Right atrium auricular region (tissue), 2 donors: ENCODE data around the gene ELN. TPM values are rescaled to one million over a fixed set of nuclear protein-coding genes. Genes with fewer than 3 reads are reported as not detected.

Source experiments
- DNase-seq: peaks from one replicate; pipeline ENCODE4 v3.0.0-alpha.2; 2019; ENCODE audit warnings: low spot score
- H3K27ac ChIP-seq, 2 donors: fragments of 200-600 bp; sonication (generic); 1 replicate in 1 of 2; 2 replicates in 1 of 2; pipeline ENCODE4 v1.5.1; 2016 to 2019
- H3K27me3 ChIP-seq, 2 donors: fragments of 200-600 bp; sonication (generic); one replicate each; pipeline versions ENCODE4 v1.5.1 to v1.6.0; 2017 to 2019
- H3K36me3 ChIP-seq: fragments of 200-600 bp; sonication (generic); one replicate; pipeline ENCODE4 v1.5.1; 2016
- H3K4me1 ChIP-seq, 2 donors: fragments of 200-600 bp; sonication (generic); one replicate each; pipeline versions ENCODE4 v1.5.1 to v1.6.0; 2017 to 2019
- H3K4me3 ChIP-seq, 2 donors: fragments of 200-600 bp; sonication (generic); 1 replicate in 1 of 2; 2 replicates in 1 of 2; pipeline ENCODE4 v1.5.1; 2017 to 2019; ENCODE audit warnings: mild to moderate bottlenecking in 1 of 2, moderate library complexity in 1 of 2
- H3K9me3 ChIP-seq, 2 donors: fragments of 200-600 bp; sonication (generic); one replicate each; pipeline ENCODE4 v1.5.1; 2019
- total RNA-seq, 2 donors: library from RNA; depleted of rRNA; stranded (reverse); fragments of >200 nt; gene quantifications; one replicate each; pipeline ENCODE4 v1.1.0, GENCODE V29; 2016
- TF ChIP-seq, protein P1 (sequence below), 2 donors: fragments of 200-600 bp; sonication (generic); IDR thresholded peaks; one replicate each; pipeline ENCODE4 v1.5.1; 2019; ENCODE audit warnings: antibody characterized with exemption in 2 of 2

Gene ELN
- total RNA-seq, 2 donors from 2014 or later, result 138 to 149 TPM

DNA sequence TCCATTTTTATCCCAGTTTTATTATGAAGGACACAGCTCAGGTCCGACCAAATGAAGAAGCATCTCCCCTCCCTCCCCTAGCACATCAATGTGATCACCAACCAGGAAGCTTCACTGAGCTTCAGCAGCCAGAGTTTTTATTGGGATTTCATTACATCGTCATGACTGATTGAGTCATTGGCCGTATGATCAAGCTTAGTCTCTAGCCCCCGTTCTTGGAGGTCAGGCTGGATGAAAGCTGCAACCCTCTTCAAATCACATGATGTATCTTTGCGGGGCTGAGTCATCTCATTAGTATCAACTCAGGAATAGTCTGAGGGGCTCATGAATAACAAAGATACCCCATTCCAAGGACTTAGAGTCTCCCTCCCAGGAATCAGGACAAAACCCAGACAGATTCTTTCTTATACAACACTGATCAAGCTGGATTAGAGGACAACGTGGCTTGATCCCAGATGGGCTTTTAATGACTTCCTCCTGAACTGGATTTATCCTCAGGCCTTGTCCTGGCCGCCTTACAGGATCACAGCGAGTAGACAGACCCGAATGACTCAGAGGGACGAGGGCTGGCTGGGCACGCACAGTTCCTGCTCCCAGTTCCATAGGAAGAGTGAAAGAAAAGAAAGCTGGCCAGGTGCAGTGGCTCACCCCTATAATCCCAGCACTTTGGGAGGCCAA, 70.1 kb downstream of the ELN start:
- TF ChIP-seq, protein P1, sequence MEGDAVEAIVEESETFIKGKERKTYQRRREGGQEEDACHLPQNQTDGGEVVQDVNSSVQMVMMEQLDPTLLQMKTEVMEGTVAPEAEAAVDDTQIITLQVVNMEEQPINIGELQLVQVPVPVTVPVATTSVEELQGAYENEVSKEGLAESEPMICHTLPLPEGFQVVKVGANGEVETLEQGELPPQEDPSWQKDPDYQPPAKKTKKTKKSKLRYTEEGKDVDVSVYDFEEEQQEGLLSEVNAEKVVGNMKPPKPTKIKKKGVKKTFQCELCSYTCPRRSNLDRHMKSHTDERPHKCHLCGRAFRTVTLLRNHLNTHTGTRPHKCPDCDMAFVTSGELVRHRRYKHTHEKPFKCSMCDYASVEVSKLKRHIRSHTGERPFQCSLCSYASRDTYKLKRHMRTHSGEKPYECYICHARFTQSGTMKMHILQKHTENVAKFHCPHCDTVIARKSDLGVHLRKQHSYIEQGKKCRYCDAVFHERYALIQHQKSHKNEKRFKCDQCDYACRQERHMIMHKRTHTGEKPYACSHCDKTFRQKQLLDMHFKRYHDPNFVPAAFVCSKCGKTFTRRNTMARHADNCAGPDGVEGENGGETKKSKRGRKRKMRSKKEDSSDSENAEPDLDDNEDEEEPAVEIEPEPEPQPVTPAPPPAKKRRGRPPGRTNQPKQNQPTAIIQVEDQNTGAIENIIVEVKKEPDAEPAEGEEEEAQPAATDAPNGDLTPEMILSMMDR (IDR thresholded peaks at IDR 0.05), result no peak
- Histone ChIP-seq H3K27ac (no peak overlapping the region), H3K27me3 (no peaks in the 10 kb centered on the region), H3K36me3 (peaks cover 10% of the 10 kb centered on the region), H3K4me3 (no peak overlapping the region), H3K9me3 (no peaks in the 10 kb centered on the region), H3K4me1 (peaks cover 0 to 21% of the 10 kb centered on the region in 2 donors)
- DNase-seq, result no peak

DNA sequence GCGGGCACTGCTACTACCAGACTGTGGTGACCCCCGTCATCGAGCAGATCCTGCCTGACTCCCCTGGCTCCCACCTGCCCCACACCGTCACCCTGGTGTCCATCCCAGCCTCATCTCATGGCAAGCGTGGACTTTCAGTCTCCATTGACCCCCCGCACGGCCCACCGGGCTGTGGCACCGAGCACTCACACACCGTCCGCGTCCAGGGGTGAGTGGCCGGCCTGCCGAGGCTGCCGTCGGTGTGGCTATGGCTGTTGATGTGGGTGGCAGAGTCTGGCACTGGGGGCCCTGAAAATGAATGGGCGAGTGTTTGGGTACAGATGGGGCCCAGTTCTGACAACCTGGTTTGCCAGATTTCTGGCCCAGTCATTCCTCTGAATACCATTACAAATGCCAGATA, 71.1 kb downstream of the ELN start:
- Histone ChIP-seq H3K4me3 (no peak overlapping the region), H3K27ac (no peak overlapping the region), H3K36me3 (peaks cover 10% of the 10 kb centered on the region), H3K9me3 (no peaks in the 10 kb centered on the region), H3K27me3 (no peaks in the 10 kb centered on the region), H3K4me1 (peaks cover 0 to 12% of the 10 kb centered on the region in 2 donors)
- no peak for DNase-seq
- TF ChIP-seq, protein P1 (IDR thresholded peaks at IDR 0.05), result no peak

DNA sequence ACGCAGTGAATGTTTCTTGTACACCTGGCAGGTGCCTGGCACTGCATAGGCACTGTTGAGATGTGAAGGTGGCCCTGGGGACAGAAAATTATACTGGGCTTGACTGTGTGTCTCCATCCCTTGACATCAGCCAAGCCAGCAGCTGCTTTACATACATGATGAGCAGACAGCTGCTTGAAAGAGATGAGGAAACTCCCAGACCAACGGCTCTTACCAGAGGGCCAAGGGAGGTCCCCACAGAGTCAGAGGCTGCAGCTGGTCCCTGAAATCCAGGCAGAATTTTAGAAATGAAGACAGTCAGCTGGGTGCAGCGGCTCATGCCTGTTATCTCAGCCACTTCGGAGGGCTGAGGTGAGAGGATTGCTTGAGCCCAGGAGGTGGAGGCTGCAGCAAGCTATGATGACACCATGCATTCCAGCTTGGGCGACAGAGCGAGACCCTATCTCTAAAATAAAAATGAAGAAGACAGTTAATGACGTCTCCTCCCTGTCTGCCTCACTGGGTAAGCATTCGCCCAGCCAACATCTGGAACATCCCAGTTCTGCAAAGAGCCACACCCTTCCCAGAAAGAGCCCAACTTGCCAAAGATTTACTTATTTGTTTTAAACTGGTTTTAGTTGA, 73.2 kb downstream of the ELN start:
- H3K9me3 ChIP-seq, result no peaks in the 10 kb centered on the region
- H3K4me1 ChIP-seq, result no peaks in the 10 kb centered on the region
- no peak overlapping the region for H3K4me3 ChIP-seq
- peaks cover 17% of the 10 kb centered on the region for H3K36me3 ChIP-seq
- H3K27ac ChIP-seq, result no peak overlapping the region
- H3K27me3 ChIP-seq, result no peaks in the 10 kb centered on the region
- no peak for DNase-seq
- TF ChIP-seq, protein P1 (IDR thresholded peaks at IDR 0.05), result no peak

DNA sequence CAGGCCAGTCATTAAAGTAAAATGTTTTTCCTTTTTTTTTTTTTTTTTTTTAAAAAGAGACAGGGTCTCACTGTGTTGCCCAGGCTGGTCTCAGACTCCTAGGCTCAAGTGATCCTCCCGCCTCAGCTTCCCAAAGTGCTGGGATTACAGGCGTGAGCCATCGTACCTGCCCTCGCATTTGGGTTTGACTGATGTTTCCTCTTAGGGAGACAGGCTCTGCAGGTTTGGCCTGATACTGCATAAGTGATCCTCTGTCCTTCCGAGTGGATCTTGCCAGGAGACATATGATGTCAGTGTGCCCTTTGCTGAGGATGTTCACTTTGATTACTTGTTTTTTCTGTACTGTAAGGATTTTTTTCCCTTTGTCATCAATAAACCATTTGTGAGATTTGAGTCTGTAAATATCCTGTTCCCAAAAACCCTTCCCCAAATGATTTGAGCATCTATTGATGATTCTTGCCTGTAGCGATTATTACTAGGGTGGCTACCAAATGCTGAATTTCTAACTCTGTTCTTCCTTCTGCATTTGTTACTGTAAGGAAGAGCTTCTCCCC, 75.3 kb downstream of the ELN start:
- TF ChIP-seq, protein P1 (IDR thresholded peaks at IDR 0.05), result no peak
- Histone ChIP-seq H3K27ac (no peak overlapping the region), H3K4me1 (no peaks in the 10 kb centered on the region), H3K9me3 (no peaks in the 10 kb centered on the region), H3K27me3 (no peaks in the 10 kb centered on the region), H3K36me3 (peaks cover 28% of the 10 kb centered on the region), H3K4me3 (no peak overlapping the region)
- no peak for DNase-seq

DNA sequence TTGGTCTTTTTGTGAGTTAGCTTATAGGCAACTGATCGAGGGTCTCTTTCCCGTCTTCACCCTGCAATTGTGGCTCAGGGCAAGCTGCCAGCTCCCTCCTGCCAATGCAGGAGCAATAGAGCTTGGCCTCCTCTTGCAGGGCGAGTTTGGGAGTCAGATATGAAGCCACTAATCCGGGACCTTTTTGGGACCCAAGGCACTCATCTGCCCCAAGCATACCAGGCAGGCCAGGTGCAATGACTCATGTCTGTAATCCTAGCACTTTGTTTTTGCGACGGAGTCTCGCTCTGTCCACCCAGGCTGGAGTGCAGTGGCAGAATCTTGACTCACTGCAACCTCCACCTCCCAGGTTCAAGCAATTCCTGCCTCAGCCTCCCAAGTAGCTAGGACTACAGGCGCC, 76.7 kb downstream of the ELN start:
- TF ChIP-seq, protein P1 (IDR thresholded peaks at IDR 0.05), result no peak
- Histone ChIP-seq H3K4me3 (no peak overlapping the region), H3K4me1 (no peaks in the 10 kb centered on the region), H3K27me3 (no peaks in the 10 kb centered on the region), H3K27ac (no peak overlapping the region), H3K36me3 (peaks cover 41% of the 10 kb centered on the region), H3K9me3 (no peaks in the 10 kb centered on the region)
- no peak for DNase-seq
